AG09309 (cell line): ENCODE measurements around the gene LAMA5.

ENCODE experiments used
- DNase-seq: peaks from one replicate; pipeline ENCODE4 v3.0.0-alpha.2; 2010; ENCODE audit warnings: low read depth
- H3K4me3 ChIP-seq: 2 replicates; pipeline ENCODE4 v1.5.1; 2011; ENCODE audit warnings: mild to moderate bottlenecking, low read depth, low read length, moderate library complexity; ENCODE audit not compliant: control insufficient read depth
- CTCF ChIP-seq: IDR thresholded peaks from 2 replicates; pipeline ENCODE4 v1.5.1; 2011; ENCODE audit warnings: mild to moderate bottlenecking, low read depth, low read length, inconsistent platforms; ENCODE audit not compliant: insufficient read depth, control insufficient read depth; ENCODE audit errors: missing control alignments

LAMA5 gene

GRCh38 chr20:62359043-62359490, 8.0 kb downstream of the LAMA5 start:
- no peak for TF ChIP-seq CTCF
- no peak for DNase-seq
- H3K4me3 ChIP-seq, result no peak overlapping the region

- no peak for DNase-seq
- no peak overlapping the region for H3K4me3 ChIP-seq
- no peak for TF ChIP-seq CTCF
Observed at GRCh38 chr20:62358171-62359042, 8.7 kb downstream of the LAMA5 start.

GRCh38 chr20:62357681-62358080, 9.4 kb downstream of the LAMA5 start:
- no peak for TF ChIP-seq CTCF
- DNase-seq, result no peak
- H3K4me3 ChIP-seq, result no peak overlapping the region

GRCh38 chr20:62357187-62357667, 9.9 kb downstream of the LAMA5 start:
- TF ChIP-seq CTCF, result no peak
- no peak for DNase-seq
- H3K4me3 ChIP-seq, result no peak overlapping the region

- no peak for DNase-seq
- H3K4me3 ChIP-seq, result no peak overlapping the region
- TF ChIP-seq CTCF, result no peak
Observed at GRCh38 chr20:62356589-62357186, 10.4 kb downstream of the LAMA5 start.

GRCh38 chr20:62355878-62356588, 11.1 kb downstream of the LAMA5 start:
- H3K4me3 ChIP-seq, result no peak overlapping the region
- no peak for TF ChIP-seq CTCF
- DNase-seq, result no peak
